Keratinocyte (primary cell): ENCODE data around the gene ARHGAP12. TPM values are rescaled to one million over a fixed set of nuclear protein-coding genes. Genes with fewer than 3 reads are reported as not detected.
"Not testable (repeated sequence)": the region's sequence is repeated elsewhere in the genome, so short reads cannot be mapped to it uniquely, and the experiment has no call there.

ENCODE experiments used
- DNase-seq: peaks from one replicate; pipeline ENCODE4 v3.0.0-alpha.2; 2011; ENCODE audit warnings: low read depth, missing footprints, low spot score
- FAIRE-seq: peaks from 2 replicates; lab custom pipeline; 2011; peaks lifted over from hg19 to GRCh38; lab: Jason Lieb, UNC
- H2AFZ ChIP-seq: 2 replicates; pipeline ENCODE4 v1.6.0; 2012; ENCODE audit warnings: low read length, control low read depth, inconsistent platforms; ENCODE audit not compliant: control insufficient read depth
- H3K27ac ChIP-seq: 2 replicates; pipeline ENCODE4 v1.5.1; 2011; ENCODE audit warnings: low read length; ENCODE audit not compliant: control insufficient read depth, insufficient read depth
- H3K27me3 ChIP-seq: 3 replicates; pipeline ENCODE4 v1.6.0; 2011; ENCODE audit warnings: low read length; ENCODE audit not compliant: control insufficient read depth, insufficient read depth; ENCODE audit errors: extremely low read depth
- H3K36me3 ChIP-seq, 2 experiments: 2 replicates in 1 of 2; 3 replicates in 1 of 2; pipeline ENCODE4 v1.5.1; 2011; ENCODE audit warnings: low read length in 2 of 2, mild to moderate bottlenecking in 1 of 2; ENCODE audit not compliant: control insufficient read depth in 2 of 2, insufficient read depth in 2 of 2; ENCODE audit errors: extremely low read depth in 1 of 2
- H3K4me1 ChIP-seq: 3 replicates; pipeline ENCODE4 v1.5.1; 2011; ENCODE audit warnings: low read length; ENCODE audit not compliant: control insufficient read depth, insufficient read depth; ENCODE audit errors: extremely low read depth
- H3K4me2 ChIP-seq: 3 replicates; pipeline ENCODE4 v1.6.0; 2011; ENCODE audit warnings: low read depth, low read length; ENCODE audit not compliant: control insufficient read depth, insufficient read depth; ENCODE audit errors: extremely low read depth
- H3K4me3 ChIP-seq, 3 experiments: fragments of 200-600 bp in 1 of 3; sonication (generic) in 1 of 3; 2 replicates in 2 of 3; 3 replicates in 1 of 3; pipeline ENCODE4 v1.5.1; 2011 to 2016; ENCODE audit warnings: low read length in 3 of 3, mild to moderate bottlenecking in 3 of 3, control low read depth in 2 of 3, inconsistent platforms in 1 of 3, low read depth in 1 of 3, mixed read lengths in 1 of 3, mixed run types in 1 of 3, moderate library complexity in 1 of 3; ENCODE audit not compliant: control insufficient read depth in 2 of 3, insufficient read depth in 2 of 3; ENCODE audit errors: extremely low read depth in 1 of 3
- H3K79me2 ChIP-seq: 2 replicates; pipeline ENCODE4 v1.6.0; 2012; ENCODE audit warnings: low read length; ENCODE audit not compliant: control insufficient read depth, insufficient read depth
- H3K9ac ChIP-seq: 3 replicates; pipeline ENCODE4 v1.6.0; 2011; ENCODE audit warnings: low read length; ENCODE audit not compliant: control insufficient read depth, insufficient read depth; ENCODE audit errors: extremely low read depth
- H3K9me1 ChIP-seq: 3 replicates; pipeline ENCODE4 v1.6.0; 2011; ENCODE audit warnings: low read length; ENCODE audit not compliant: control insufficient read depth, insufficient read depth; ENCODE audit errors: extremely low read depth
- H3K9me3 ChIP-seq: 2 replicates; pipeline ENCODE4 v1.5.1; 2012; ENCODE audit warnings: low read depth, low read length; ENCODE audit not compliant: control insufficient read depth
- H4K20me1 ChIP-seq: 3 replicates; pipeline ENCODE4 v1.6.0; 2011; ENCODE audit warnings: low read length; ENCODE audit not compliant: control insufficient read depth, insufficient read depth; ENCODE audit errors: extremely low read depth
- CTCF ChIP-seq, 3 experiments: IDR thresholded peaks in 1 of 3; conservative IDR thresholded peaks in 1 of 3; optimal IDR thresholded peaks in 1 of 3; 2 replicates in 2 of 3; 3 replicates in 1 of 3; pipeline versions ENCODE3 to v1.5.1; 2011; ENCODE audit warnings: low read length in 3 of 3, mild to moderate bottlenecking in 3 of 3, moderate library complexity in 2 of 3, control low read depth in 1 of 3, inconsistent platforms in 1 of 3; ENCODE audit not compliant: insufficient read depth in 2 of 3; ENCODE audit errors: extremely low read depth in 1 of 3
- EZH2 ChIP-seq: IDR thresholded peaks from one replicate; pipeline ENCODE4 v1.6.1; 2012; ENCODE audit warnings: inconsistent platforms, mild to moderate bottlenecking, low read length, moderate library complexity
- dilution Hi-C: fragments of 300-500 bp; cut with MboI; formaldehyde crosslinking; loops from one replicate; pipeline ENCODE4 v1.7.0; 2020; ENCODE audit warnings: low sequenced_read_pairs; ENCODE audit not compliant: extremely low pct_ligation_motif_present
- polyA plus RNA-seq, 5 experiments: library from polyadenylated mRNA; depleted of rRNA in 3 of 5; stranded (reverse) in 3 of 5; stranded (forward) in 1 of 5; unstranded in 1 of 5; fragments of >200 nt; gene quantifications; 1 replicate in 1 of 5; 2 replicates in 3 of 5; 3 replicates in 1 of 5; pipeline versions ENCODE4 v1.2.1 to v1.2.3, GENCODE V29; 2011 to 2012; ENCODE audit warnings: missing spikeins in 2 of 5, low read depth in 1 of 5, low replicate concordance in 1 of 5

Gene ARHGAP12
- polyA plus RNA-seq, 1 donor (not counting 4 experiments of a cell fraction or from before 2014, with no cell fraction given) = 26.6 TPM

GRCh38 chr10:31974434-31975124, 45.9 kb upstream of the ARHGAP12 start:
- H3K4me3 ChIP-seq = no peak overlapping the region
- DNase-seq (no peak), FAIRE-seq (no peak)
- no peaks in the 10 kb centered on the region for H3K79me2 ChIP-seq
- H3K27ac ChIP-seq = no peak overlapping the region
- peaks cover 8% of the 10 kb centered on the region for H3K4me1 ChIP-seq
- TF ChIP-seq CTCF (optimal IDR thresholded peaks at IDR 0.05 in 1 of 3, IDR thresholded peaks at IDR 0.05 in 1 of 3, conservative IDR thresholded peaks at IDR 0.05 in 1 of 3; ENCODE audit: extremely low read depth in 1 of 3, insufficient read depth in 2 of 3, low read length in 3 of 3) = no peak
- TF ChIP-seq EZH2 = no peak
- H4K20me1 ChIP-seq = no peaks in the 10 kb centered on the region
- no peak overlapping the region for H2AFZ ChIP-seq
- H3K9me3 ChIP-seq = no peaks in the 10 kb centered on the region
- no peaks in the 10 kb centered on the region for H3K9me1 ChIP-seq
- H3K9ac ChIP-seq = no peak overlapping the region
- H3K4me2 ChIP-seq = no peak overlapping the region
- H3K36me3 ChIP-seq = no peaks in the 10 kb centered on the region
- dilution Hi-C loops = no loop called here
- H3K27me3 ChIP-seq = no peaks in the 10 kb centered on the region

DNA sequence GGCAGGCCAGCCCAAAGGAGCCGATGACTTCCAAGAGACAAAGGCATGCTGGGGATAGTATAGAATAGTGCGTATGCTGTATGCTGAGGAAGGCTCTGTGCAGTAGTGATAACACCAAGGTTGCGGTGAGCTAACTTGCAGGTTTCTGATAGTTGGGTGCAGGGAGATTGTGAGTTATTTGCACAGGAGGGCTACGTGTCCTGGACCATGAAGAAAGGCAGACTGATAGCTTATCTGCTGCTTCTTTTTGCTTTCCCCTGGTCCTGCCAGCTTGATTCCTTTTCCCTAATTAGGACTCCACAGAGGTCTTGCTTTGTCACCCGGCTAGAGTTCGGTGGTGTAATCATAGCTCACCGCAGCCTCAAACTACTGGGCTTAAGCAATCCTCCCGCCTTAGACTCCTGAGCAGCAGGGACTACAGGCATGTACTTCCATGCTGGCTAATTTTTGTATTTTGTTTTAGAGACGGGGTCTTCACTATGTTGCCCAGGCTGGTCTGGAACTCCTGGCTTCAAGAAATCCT, 43.9 kb upstream of the ARHGAP12 start:
- peaks cover 2% of the 10 kb centered on the region for H3K4me1 ChIP-seq
- TF ChIP-seq CTCF (optimal IDR thresholded peaks at IDR 0.05 in 1 of 3, IDR thresholded peaks at IDR 0.05 in 1 of 3, conservative IDR thresholded peaks at IDR 0.05 in 1 of 3; ENCODE audit: extremely low read depth in 1 of 3, insufficient read depth in 2 of 3, low read length in 3 of 3) (no peak), EZH2 (no peak)
- no peaks in the 10 kb centered on the region for H3K9me1 ChIP-seq
- no peak overlapping the region for H3K4me3 ChIP-seq
- FAIRE-seq = no peak
- H3K27me3 ChIP-seq = no peaks in the 10 kb centered on the region
- no peaks in the 10 kb centered on the region for H4K20me1 ChIP-seq
- H3K79me2 ChIP-seq = no peaks in the 10 kb centered on the region
- no peak overlapping the region for H3K4me2 ChIP-seq
- no peak overlapping the region for H3K9ac ChIP-seq
- dilution Hi-C loops = no loop called here
- H3K27ac ChIP-seq = no peak overlapping the region
- no peaks in the 10 kb centered on the region for H3K36me3 ChIP-seq
- H2AFZ ChIP-seq = no peak overlapping the region
- DNase-seq = no peak
- no peaks in the 10 kb centered on the region for H3K9me3 ChIP-seq

GRCh38 chr10:31969847-31970246, 41.2 kb upstream of the ARHGAP12 start:
- H3K79me2 ChIP-seq, H3K4me3 ChIP-seq, H2AFZ ChIP-seq, DNase-seq, H4K20me1 ChIP-seq, H3K4me2 ChIP-seq, H3K4me1 ChIP-seq, dilution Hi-C loops, H3K27ac ChIP-seq, H3K27me3 ChIP-seq, H3K36me3 ChIP-seq, H3K9ac ChIP-seq, H3K9me1 ChIP-seq, FAIRE-seq, H3K9me3 ChIP-seq: not testable (repeated sequence)
